ENCODE measurements around the gene MAML2.

MAML2 gene

DNA sequence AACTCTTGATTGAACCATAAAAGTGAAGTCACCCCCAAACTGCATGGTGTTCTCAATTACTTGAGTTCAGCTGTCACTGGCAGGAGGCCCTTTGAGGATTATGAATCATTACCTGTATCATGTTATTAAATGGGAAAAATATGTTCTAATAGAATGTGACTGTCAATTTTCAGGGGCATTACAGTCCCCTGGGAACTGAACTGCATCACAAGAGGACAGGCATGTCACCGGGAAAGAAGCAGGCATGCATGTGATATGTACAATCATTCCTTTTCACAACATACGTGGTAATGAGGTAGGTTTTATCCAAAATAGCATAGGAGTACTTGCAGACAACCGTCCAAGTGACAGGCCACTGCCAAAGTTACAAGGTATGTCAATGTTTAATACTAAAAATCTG is 165.8 kb downstream of the MAML2 start:
- DNase-seq, result no peak

DNA sequence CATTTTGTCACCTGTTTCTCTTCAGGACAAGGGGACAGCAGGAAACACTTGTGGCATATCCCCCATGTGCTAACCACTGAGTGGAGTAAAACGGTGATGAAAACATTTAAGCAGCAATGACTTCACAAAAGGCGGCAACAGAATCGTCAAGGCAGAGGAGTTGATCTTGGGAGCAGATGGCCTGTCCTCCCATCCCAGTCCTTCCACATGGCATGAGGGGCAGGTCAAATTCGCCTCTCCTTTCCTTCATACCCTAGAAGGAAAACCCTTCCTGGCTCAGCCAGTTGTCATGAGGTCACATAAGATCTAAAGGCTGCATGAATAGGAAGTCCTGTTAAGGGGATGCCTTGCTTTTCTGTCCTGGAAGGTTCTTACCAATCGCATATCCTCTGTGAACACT is 169.1 kb downstream of the MAML2 start:
- no peak for DNase-seq

DNA sequence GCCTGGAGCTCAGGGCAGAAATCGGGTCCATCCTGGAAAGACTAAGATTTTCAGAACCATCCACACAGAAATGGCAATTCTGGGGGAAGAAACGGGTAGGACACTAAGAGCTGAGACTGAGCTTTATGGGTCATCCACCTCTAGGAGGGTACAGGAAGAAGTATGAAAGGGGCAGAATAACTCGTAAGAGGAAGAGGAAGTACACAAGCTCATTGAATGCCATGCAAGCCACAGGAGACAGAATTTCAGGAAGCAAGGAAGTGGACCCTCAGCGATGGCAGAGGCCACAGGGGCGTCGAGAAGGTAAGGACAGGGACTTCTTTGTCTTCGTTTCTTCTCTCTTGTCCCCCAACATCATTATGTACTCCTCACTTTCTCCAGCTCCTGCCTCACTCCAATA is 169.6 kb downstream of the MAML2 start:
- no peak for DNase-seq

DNA sequence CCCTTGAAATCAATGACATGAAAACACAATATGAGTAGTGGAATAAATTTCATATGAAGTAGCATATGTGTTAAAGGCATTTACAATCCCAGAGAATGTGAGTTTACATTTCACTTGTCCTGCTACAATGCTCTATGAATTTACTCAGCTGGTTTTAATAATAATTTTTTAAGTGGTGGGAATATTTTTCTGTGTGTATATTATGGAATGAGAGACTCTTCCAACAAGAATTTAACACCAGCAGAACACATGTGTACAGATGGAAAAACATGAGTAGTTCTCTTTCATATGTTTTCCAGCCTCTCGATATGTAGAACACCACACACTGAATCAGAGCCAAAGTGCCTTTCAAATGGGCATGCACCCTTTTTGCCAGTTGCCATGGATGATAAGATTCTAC is 170.4 kb downstream of the MAML2 start:
- DNase-seq, result no peak

DNA sequence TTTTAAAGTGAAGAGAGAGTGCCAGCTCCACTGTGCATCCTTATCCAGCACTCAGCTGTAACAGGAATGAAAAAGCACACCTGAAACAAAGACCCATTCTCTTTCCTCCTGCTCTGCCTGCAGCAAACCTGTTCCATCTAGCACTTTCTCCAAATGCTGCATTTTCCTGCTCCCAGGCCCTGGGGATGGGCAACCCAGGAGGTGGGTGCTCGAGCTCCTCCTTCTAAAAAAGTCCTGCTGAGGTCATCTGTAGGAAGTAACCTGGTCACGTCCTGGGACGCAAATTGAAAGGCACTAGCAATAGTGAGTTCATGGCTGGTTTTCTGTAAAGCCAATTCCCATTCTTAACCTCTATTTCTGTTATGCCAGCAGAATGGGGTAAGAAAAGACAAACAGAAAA is 173.7 kb downstream of the MAML2 start:
- DNase-seq, result no peak

DNA sequence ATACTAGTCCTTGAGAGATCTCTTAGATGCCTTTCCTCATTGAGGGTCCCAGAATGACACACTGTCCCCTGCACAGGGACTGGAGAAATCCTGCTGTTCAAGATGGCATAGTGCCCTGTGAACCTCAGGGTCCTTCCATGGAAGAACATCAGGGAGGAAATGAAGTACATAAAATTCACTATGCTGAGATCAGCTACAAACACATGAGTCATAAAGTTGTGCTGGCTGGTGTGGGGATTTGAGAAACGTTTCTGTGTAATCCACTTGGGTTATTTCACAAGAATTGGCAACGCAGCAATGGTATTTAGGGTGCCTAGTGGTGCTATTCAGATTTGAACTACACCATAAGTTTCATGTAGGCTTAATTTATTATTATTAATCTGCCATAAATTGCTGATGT is 174.4 kb downstream of the MAML2 start:
- no peak for DNase-seq

DNA sequence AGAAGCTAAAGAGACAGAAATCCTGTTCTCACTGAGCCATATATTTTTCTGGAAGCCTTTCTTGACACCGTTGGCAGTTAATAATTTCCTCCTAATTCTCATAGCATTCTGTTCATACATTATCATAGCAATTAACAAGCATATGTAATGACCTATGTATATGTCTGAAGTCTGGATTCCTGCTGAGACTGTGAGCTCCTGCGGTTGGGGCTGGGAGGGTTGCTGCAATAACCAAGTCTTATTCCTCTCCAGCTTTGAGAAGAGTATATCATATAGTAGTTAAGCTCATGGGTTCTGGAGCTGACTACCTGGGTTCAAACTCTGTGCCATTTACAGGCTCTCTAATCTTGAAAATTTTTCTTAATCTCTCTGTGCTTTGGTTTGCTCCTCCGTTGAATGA is 175.2 kb downstream of the MAML2 start:
- DNase-seq, result no peak

DNA sequence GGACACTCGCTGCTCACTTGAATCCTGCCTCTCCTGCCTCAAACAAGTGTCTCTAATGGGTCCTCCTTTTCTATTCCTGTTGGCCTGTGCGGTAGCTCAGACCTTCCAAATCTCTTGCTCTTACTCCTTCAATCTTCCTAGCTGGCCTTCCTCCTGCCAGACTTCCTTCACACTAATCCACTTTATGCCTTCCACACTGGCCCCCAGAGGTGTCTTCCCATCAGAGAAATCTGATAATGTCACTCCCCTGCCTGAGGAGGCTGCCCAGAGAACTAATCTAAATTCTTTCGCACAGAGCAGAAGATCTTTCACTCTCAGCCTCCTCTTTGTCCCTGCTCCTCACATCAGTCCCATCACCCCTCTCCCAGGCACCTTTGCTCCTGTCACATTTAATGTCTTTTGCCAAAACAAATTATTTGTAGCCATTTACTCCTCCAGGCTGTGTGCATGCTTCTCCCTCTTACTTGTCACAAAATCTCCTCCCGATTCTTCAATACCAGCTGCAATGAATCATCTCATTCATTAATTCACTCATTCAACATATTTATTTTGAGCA is 175.7 kb downstream of the MAML2 start:
- no peak for DNase-seq

DNA sequence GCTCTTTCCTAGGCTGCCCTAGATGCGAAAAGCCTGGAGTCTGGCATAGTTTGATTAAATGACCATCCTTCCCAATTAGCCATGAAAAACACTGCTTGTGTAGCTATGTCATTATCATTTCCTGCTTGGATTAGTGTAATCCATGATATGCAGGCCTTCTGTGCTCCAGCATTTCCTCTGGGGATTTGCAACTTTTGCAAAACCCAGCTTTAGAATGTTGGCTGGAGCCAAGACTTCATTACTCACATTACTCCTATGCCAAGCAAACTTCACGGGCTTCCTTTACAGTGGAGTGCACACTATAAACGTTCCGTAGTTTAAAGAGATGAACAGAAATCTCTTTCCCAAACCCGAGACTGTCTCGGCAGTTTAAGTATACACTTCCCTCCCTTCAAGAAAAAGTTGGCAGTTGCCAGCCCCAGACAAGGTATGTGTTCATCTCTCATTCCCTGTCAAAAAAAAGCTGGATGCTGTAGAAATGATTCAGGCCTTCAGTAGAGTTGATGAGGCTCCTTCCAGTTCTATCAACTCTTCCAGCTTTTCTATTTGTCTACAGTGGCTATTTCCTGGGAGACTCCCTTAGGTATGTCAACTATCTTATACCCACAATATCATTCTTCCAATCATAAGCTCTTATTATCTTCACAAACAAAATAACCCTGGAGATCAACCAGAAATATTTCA is 180.0 kb downstream of the MAML2 start:
- DNase-seq, result no peak

DNA sequence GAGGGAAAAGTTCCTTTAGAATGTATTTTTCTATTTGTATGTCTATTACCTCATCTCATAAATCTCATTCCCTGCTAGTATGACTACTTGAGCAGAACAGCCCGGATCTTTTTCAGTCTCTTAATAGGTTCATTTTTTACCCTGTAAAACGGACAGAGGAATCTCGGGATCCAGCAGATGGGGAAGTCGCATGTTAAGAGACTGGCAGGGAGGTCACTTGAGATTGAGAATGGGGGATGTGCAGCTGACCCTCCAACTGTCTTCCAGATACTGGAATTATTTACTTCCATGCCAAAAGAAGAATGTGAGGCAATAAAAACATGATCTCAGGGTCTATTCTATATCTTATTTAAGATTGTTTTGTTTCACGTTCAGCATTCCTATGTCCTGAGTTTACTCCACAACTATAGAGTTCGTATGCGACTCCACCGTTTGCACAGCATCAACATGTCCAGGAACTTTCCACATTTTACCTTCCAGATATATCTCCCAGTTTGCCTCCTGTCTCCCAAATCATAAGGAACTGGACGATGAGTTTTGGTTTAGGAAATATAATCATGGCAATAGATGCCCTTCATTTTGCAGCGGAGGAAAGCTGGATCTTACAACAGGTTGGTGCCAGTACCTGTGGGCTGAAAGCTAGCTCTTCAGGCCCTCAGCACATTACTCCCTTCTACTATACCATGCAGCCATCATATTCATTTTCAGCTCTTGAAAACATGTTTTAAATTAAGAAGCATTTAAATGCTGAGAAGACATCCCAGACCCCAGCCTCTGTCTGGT is 181.5 kb downstream of the MAML2 start:
- no peak for DNase-seq

DNA sequence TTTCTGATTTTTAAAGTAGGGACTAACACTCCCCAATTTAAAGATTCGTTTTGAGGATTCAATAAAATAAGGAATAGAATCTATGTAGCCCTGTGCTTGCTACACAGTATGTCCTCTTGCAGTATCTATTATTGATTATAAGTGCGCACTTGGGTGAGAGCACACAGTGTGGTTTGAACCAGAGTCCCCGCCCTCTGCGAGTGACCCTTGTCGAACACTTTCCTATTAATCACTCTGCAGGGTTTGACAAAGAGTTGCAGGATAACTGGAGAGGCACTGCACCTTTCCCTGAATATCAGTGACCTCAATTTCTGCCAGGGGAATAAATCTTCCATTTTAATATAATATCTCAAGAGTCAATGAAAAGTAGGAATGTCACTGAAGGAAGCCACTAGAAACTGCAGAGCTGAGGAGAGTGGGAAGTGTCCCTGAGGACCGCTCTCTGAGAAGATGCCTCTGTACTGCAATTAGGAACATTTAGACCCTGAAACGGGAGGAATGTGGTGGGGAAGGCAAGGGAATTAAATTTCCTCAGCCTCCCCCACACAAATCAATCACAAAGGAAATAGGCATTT is 182.2 kb downstream of the MAML2 start:
- no peak for DNase-seq

DNA sequence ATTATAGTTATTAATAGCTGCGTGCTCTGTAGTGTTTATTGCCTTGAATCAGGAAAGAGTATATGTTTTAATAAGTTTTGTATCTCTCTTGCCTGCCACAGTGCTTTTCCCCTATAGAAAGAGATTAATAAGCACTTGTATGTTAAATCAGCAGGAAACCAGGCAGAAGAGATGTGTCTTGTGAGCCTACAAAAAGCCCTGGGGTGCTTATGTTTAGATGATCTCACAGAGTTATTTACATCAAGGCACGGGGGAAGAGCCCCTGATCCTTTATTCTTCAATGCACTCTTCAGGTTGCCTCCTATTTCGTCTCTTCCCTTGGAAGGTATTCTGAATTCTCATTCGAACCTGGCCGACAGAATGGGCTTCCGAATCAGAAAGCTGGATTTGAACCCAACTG is 183.0 kb downstream of the MAML2 start:
- DNase-seq, result no peak

DNA sequence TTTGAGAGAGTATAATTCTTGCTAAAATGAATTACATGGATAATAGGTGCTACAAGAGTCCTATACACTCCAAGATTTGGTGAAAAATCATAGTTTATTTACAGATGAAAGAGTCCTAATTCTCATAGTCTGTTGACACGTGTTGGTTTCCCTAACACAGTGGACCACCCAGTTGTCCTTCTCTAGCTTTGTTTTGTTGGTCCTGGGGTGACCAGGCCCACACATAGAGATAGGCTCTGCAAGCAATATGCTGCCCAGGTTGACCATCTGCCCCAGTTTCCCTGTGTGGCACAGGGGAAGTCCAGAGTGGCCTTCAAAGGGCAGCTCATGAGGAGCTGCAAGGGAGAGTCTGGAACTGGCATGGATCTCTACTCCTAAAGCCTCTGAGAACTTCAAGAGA is 184.9 kb downstream of the MAML2 start:
- DNase-seq, result no peak

DNA sequence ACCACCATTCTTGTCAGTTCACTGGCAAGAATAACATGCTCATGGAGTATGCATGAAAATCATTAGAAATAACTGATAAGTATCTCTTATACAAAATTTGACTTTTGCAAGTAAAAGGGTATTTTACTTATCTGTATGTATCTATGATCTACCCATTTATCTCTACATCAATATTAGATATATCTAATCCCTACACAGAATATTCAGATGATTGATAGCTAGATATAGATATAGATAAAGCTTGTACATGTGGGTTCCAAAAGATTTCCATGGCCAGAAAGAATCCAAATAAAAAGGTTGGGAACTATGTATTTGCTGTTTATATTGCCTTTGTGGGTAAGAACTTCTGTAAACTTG is 185.5 kb downstream of the MAML2 start:
- no peak for DNase-seq

DNA sequence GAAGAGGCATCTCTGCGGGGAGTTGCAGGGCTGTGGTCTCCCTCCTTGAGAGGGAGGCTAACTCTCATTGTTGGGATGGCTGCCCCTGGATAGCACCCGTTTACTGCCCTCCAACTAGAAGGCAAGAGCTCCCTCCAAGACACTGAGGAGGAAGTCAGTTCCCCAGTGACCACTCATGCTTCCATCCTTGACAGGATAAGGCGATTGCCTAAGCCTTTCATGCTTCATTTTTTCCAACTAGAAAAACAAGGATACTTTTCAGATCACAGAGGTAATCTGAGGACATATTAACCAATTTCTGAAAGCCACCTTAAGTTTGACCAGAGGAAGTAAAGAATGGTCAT is 186.6 kb downstream of the MAML2 start:
- DNase-seq, result no peak

DNA sequence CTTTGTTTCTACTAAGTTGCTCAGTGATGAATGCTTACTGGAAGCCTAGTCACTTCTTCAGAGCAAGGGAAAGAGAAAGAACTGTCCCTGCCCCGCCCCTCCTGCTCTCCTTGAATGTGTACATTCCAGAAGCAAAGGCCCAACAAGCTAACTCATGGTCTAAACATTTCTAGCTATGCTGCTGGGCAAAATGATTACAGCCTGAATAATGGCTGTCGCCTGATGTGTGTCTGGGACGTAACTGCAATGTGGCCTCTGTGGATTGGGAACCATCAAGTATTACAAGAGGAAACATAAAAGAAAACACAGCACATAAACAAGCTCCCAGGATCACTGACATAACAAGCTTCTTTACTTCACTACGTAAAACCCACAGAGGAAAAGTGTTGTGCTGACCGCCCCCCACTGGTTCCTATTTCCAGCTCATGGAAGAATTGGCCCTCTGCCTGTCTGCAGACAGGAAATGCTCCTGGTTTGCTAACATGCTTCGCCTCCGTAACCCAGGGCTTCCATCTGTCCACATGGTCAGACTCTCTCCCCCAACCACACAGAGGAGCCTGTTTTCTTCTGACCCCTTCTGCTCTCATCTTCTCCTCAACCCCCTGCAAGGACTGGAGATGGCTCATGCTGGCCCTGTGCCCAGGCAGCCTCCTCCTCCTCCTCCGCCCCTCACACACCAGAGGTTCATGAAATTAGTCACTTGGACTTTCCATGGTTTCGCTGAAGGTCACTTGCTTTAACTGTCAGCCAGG is 187.2 kb downstream of the MAML2 start:
- peak; percentile 71 to 74 for DNase-seq

DNA sequence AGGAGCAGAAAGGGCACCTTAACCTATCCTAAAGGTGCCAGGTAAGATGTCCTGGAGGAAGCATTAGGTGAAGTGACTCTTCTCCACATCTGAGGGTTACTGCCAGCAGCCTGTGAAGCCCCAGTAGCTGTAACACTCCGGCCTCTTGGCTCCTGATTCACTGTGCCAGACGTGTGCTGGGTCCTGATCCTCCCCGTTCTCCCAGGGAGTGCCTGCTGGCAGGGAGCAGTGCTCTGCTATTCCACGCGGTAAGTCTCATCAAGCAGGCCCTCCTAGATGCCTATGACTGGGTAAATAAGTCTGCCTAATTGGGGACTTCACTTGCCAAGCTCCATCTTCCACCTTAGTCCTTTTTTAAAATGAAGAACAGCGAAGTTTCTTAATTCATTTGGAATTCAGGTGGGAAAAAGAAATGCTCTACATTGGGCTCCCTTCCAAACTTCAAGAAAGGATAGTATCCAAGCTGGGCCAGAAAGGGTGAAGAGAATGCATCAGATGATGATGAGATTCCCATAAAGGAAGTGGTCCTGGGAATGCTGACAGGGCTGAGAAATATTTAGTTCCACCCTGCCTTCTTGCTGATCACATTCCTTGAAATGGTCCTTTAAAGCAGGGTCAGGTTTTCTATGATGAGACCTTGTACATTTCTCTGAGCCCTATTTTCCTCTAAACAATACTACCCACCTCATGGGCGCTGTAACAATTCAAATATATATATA is 188.0 kb downstream of the MAML2 start:
- no peak for DNase-seq

DNA sequence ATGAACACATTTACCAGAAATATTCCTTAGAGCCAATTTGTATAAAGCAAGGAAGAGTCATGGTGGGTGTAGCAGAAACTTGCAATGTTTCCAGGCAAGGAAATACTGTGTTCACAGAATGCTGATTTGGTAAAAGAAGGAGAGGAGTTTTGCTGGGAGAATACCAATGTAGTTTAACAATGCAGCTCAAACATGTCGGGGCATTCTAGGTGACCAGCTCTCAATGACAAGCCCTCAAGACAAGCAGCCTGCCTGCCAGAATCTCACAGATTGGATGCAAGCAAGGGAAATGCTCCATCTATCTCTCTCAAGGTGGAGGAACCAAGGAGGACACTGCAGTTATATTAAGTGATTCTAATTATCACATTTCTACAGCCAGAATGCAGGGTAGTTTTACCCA is 190.4 kb downstream of the MAML2 start:
- no peak for DNase-seq

DNA sequence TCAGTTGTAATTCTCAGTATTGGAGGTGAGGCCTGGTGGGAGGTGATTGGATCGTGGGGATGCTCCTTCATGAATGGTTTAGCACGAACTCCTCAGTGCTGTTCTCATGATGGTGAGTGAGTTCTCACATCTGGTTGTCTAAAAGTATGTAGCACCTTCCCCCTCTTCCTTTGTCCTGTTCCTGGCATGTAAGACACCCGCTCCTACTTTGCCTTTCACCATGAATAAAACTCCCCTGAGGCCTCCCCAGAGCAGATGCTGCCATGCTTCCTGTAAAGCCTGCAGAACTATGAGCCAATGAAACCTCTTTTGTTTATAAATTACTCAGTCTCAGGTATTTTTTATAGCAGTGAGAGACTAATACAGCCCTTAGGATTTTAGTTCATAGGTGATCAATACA is 191.5 kb downstream of the MAML2 start:
- no peak for DNase-seq

DNA sequence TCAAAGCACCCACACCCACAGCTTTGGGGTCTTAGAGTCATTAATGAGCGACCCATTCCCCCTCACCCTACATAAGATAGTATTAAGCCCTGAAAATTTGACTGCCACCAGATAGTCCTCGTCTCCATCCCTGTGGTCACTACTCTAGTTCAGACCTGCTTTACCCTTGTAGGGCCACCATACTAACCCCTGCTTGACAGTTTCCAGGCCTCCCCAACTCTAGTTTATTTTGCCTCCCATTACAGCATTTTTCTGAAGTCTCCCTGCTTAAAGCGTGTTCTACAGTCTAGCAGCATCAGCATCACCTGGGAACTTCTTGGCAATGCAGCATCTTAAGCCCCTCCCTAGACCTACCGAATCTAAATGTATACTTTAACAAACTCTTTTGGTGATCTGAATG is 192.4 kb downstream of the MAML2 start:
- DNase-seq, result no peak

DNA sequence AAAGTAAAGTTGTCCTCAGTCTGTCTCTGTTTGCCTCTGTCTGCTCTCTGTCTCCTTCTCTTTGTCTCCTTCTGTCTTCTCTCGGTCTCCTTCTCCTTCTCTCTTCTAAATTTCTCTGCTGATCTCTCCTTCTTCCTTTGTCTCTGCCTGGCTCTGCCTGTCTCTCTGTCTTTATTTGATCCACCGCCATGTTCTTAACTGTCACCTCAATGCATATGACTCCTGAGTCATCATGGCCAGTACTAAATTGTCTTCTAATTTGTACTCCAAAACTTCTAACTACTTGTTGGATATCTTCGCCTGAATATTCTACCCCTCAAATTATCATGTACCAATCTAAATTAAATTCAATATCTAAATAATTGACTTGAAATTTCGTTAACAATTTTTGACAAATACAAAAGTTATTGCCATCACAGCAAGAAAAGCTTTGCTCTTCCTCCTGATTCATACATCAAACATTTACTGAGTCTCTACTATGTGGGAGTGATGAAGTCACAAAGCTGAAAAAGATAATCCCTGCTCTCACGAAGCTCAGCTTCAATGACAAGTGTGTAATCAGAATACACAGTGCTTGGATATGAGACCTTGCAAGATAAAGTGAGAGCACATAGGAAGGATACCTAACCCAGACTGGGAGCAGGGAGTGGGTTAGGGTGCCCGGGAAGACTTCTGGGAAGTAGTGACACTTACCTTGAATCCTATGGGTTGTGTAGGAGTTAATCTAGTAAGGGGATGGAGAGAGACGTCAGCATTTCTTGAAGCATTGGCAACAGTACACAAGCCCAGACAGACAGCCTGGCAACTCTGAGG is 193.0 kb downstream of the MAML2 start:
- no peak for DNase-seq

DNA sequence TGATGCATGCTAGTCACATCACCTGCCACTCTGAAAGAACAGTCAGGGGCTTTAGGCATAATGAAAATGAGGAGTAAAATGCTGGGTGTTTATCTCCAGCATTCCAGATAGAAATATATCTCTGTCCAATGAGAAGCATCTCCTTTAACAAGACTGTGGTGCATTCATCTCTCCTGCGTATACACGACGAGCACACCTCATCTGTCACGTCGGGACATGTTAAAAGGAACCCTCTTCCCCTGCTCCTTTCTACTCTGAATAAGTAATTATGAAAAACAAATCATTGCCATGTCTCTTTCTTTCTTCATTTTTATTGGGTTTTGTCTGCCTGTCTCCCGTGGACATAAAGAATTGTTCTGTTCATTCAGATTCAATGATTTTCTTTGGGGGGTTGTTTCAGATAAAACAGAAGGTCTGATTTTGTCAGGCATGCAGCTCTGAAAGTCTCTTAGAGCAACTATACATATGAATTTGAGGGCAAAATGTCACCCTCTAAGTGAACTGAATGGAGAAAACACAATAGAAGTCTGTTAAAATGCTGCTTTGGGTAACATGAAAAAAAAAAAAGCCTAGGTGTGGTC is 195.0 kb downstream of the MAML2 start:
- DNase-seq, result no peak

Data from stimulated activated CD4-positive, alpha-beta T cell treated with anti-CD3 and anti-CD28 coated beads, Interleukin-2, amount 100 ng/mL, for 24 hours (primary cell).